Measurements from ENCODE around the gene MTHFD1L. TPM values are rescaled to one million over a fixed set of nuclear protein-coding genes. Genes with fewer than 3 reads are reported as not detected.

MTHFD1L gene
- total and polyA plus RNA-seq, 4 donors = 7.6 to 34.9 (median 11.0) TPM

DNA sequence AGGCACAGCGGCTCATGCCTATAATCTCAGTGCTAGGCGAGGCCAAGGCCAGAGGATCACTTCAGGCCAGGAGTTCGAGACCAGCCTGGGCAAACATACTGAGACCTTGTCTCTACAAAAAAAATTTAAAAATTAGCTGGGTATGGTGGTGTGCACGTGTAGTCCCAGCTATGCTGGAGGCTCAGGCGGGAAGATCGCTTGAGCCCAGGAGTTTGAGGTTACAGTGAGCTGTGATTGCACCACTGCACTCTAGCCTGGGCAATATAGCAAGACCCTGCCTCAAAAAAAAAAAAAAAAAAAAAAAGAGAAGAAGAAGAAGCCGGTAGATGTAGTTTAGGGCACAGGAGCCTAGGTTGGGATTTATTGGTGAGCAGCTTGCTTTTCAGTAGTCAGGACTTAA is 20.7 kb downstream of the MTHFD1L start:
- TF ChIP-seq, protein P1, sequence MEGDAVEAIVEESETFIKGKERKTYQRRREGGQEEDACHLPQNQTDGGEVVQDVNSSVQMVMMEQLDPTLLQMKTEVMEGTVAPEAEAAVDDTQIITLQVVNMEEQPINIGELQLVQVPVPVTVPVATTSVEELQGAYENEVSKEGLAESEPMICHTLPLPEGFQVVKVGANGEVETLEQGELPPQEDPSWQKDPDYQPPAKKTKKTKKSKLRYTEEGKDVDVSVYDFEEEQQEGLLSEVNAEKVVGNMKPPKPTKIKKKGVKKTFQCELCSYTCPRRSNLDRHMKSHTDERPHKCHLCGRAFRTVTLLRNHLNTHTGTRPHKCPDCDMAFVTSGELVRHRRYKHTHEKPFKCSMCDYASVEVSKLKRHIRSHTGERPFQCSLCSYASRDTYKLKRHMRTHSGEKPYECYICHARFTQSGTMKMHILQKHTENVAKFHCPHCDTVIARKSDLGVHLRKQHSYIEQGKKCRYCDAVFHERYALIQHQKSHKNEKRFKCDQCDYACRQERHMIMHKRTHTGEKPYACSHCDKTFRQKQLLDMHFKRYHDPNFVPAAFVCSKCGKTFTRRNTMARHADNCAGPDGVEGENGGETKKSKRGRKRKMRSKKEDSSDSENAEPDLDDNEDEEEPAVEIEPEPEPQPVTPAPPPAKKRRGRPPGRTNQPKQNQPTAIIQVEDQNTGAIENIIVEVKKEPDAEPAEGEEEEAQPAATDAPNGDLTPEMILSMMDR (IDR thresholded peaks at IDR 0.05; ENCODE audit: control extremely low read depth, extremely low read depth) = no peak
- WGBS, 2 donors = 87 to 96% methylated on average over 7 of the region's 7 CpGs
- Histone ChIP-seq H3K9me3 (ENCODE audit: control insufficient read depth in 4 of 4, insufficient read depth in 3 of 4, low read length in 3 of 4) (no peaks in the 10 kb centered on the region), H3K4me3 (no peak overlapping the region), H3K36me3 (ENCODE audit: control insufficient read depth in 4 of 4, insufficient read depth in 4 of 4, low read length in 4 of 4) (peaks cover 0 to 10% (median 7%) of the 10 kb centered on the region in 4 donors), H3K9ac (ENCODE audit: insufficient read depth in 1 of 2, low read length in 2 of 2) (no peak overlapping the region), H3K27ac (ENCODE audit: low read depth in 1 of 2, low read length in 1 of 2) (no peak overlapping the region), H3K27me3 (ENCODE audit: control insufficient read depth in 3 of 3, insufficient read depth in 3 of 3, low read length in 2 of 3) (no peaks in the 10 kb centered on the region), H3K4me1 (ENCODE audit: control insufficient read depth in 5 of 5, insufficient read depth in 5 of 5, low read length in 5 of 5) (peaks cover 1 to 22% (median 7%) of the 10 kb centered on the region in 5 donors)
- no peak for DNase-seq
- ATAC-seq (ENCODE audit: insufficient read depth, low FRiP score) = no peak

DNA sequence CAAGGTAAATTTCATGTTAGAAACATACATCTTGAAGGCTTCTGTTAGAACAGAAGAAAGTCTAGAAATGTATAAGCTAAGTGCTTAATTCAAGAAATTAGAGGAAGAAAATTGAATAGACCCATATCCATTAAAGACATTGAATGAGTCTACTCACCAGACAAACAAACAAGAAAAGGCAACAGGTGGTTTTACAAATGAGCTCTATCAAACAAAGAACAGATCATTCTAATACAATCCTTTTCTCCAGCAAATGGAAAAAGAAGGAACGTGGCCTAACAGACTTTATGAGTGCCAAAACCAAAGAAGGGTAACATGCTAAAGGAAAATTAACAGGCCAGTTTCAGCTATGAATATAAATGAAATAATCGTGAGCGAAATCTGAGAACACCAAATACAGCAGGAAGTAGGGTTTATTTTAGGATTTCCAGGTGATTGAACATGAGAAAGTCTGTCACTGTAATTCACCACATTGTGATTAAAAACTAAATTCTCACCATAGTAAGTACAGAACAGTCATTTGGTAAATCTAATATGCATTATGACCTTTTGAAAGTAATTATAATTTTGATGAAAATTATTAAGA is 22.6 kb downstream of the MTHFD1L start:
- H3K4me3 ChIP-seq = no peak overlapping the region
- no peak overlapping the region for H3K9ac ChIP-seq (ENCODE audit: insufficient read depth in 1 of 2, low read length in 2 of 2)
- H3K9me3 ChIP-seq (ENCODE audit: control insufficient read depth in 4 of 4, insufficient read depth in 3 of 4, low read length in 3 of 4) = no peaks in the 10 kb centered on the region
- TF ChIP-seq, protein P1 (IDR thresholded peaks at IDR 0.05; ENCODE audit: control extremely low read depth, extremely low read depth) = no peak
- peaks cover 0 to 10% (median 7%) of the 10 kb centered on the region in 4 donors for H3K36me3 ChIP-seq (ENCODE audit: control insufficient read depth in 4 of 4, insufficient read depth in 4 of 4, low read length in 4 of 4)
- 81 to 85% methylated on average over 3 of the region's 3 CpGs for WGBS, 2 donors
- DNase-seq = no peak
- H3K4me1 ChIP-seq (ENCODE audit: control insufficient read depth in 5 of 5, insufficient read depth in 5 of 5, low read length in 5 of 5) = peaks cover 0 to 6% (median 0%) of the 10 kb centered on the region in 5 donors
- H3K27me3 ChIP-seq (ENCODE audit: control insufficient read depth in 3 of 3, insufficient read depth in 3 of 3, low read length in 2 of 3) = no peaks in the 10 kb centered on the region
- H3K27ac ChIP-seq (ENCODE audit: low read depth in 1 of 2, low read length in 1 of 2) = no peak overlapping the region
- no peak for ATAC-seq (ENCODE audit: insufficient read depth, low FRiP score)

DNA sequence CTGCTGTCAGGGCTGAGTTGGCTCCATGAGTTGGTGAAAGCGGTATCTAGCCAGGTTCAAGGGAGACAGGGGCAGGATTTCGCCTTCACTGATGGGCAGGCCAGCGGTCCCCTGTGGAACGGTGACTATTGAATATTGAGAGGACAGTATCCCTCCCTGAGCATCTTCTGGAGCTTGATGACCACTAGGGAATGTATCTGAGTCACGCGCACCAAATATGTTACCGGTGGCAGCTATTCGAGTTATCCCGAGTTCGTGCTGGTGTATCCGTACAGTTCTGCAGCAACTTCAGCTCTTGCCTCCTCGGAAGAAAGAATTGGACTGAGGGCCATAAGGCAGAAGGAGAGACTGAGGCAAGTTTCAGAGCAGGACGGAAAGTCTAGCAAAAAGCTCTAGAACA is 24.8 kb downstream of the MTHFD1L start:
- Histone ChIP-seq H3K27ac (ENCODE audit: low read depth in 1 of 2, low read length in 1 of 2) (no peak overlapping the region), H3K9me3 (ENCODE audit: control insufficient read depth in 4 of 4, insufficient read depth in 3 of 4, low read length in 3 of 4) (no peaks in the 10 kb centered on the region), H3K9ac (ENCODE audit: insufficient read depth in 1 of 2, low read length in 2 of 2) (no peak overlapping the region), H3K4me1 (ENCODE audit: control insufficient read depth in 5 of 5, insufficient read depth in 5 of 5, low read length in 5 of 5) (peaks cover 0 to 7% (median 4%) of the 10 kb centered on the region in 5 donors), H3K27me3 (ENCODE audit: control insufficient read depth in 3 of 3, insufficient read depth in 3 of 3, low read length in 2 of 3) (no peaks in the 10 kb centered on the region), H3K36me3 (ENCODE audit: control insufficient read depth in 4 of 4, insufficient read depth in 4 of 4, low read length in 4 of 4) (peaks cover 0 to 6% (median 6%) of the 10 kb centered on the region in 4 donors), H3K4me3 (no peak overlapping the region)
- no peak for ATAC-seq (ENCODE audit: insufficient read depth, low FRiP score)
- DNase-seq = no peak
- TF ChIP-seq, protein P1 (IDR thresholded peaks at IDR 0.05; ENCODE audit: control extremely low read depth, extremely low read depth) = no peak
- 91 to 96% methylated on average over 13 of the region's 13 CpGs for WGBS, 2 donors
